Measurements from ENCODE around the gene CDSN. TPM values are rescaled to one million over a fixed set of nuclear protein-coding genes. Genes with fewer than 3 reads are reported as not detected.

Gene CDSN
- total RNA-seq, 1 donor from 2014 or later = not detected

DNA sequence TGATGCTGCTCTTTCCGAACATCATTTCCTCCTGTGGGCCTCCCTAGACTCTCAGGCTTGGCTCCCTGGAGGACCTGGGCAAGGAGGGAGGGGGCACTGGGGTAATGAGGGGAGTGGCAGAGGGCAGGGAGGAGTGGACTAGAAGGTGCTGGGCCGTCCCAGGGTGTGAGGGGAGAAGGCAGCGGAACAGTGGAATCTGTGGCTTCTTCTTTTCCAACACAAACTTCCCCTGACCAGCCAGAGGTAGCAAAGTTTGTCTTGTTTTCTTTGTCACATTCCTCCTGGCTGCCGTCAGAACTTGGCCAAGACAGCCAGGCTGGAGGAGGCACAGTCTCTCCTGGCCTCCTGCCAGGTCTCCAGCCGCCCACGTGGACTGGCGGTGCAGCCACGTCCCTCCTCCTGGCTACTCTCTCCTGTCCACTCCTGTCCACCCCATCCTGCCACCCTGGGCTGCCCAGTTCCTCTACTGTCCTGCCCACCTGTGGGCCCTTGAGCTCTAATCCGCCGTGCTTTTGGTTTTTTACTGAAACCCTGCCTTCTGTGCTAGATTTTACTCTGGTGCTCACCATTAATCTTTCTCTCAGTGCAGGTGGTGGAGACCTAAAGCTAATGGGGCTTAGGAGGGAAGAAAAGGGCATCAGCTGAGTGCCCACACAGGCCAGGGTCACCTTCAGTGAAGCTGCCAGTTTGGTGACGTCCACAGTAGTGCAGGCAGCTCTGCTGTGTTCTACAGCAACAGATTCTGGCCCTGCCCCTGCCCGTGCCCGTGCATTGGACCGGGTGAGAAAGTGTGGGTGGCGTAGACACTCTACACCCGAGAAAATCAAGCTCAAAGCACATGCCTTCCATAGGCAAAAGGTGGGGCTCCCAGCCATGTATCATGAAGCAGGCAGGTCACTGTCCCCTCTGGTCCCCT is 2.8 kb upstream of the CDSN start:
- peak; percentile 76 for DNase-seq
- intact Hi-C loops (cut with micrococcal nuclease) = no loop called here
- peak; percentile 76 for ATAC-seq

DNA sequence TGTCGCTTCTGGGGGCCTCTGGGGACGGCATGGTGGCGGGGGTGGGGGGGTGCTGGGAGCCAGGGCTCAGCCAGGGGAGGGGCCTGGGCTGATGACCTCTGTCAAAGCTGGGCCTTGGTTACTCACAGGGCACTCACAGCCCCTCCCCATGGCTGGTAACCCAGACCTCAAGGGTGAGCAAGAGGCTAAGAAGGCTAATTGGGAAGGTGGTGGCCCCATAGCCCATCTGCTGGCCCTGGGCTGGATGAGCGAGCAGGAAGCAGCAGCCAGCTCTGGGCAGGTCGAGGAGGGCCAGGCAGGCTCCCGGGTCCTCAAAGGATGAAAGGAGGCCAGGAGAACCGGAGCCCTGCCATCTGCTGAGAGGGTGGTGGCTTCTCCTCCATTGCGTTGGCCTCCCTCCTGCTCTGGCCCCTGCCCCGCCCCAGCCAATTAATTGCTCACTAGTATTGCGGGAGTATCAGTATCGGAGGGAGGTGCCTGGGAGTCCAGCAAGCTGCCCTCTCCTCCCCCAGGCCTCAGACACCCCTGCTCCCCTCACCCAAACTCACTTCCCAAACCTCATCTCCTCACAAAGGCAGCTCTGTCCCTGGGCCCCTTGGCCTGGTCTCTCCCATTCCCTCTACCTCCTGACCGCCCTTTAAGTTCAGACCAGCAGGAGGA is 1.0 kb upstream of the CDSN start:
- intact Hi-C loops (cut with micrococcal nuclease) = no loop called here
- DNase-seq (no peak), ATAC-seq (no peak)

DNA sequence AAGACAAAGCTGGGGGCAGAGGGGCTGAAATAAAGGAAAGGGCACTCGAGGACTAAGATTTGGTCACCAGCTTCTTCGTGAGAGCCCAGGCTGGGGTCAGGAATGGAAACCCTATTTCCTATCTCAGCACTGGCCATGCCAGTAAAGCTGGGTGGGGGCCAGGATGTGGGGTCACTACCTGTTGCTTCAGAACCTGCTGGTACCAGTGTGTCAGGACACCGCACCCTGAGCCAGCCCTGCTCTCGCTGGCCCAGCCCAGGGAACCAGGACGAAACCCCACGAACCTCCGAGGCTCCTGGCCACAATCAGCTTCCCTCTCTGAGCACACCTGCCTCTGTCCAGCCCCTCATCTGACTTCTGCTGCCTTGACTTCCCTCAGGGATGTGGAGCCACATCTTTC is 2.1 kb downstream of the CDSN start:
- intact Hi-C loops (cut with micrococcal nuclease) = no loop called here
- DNase-seq = no peak
- ATAC-seq = no peak

DNA sequence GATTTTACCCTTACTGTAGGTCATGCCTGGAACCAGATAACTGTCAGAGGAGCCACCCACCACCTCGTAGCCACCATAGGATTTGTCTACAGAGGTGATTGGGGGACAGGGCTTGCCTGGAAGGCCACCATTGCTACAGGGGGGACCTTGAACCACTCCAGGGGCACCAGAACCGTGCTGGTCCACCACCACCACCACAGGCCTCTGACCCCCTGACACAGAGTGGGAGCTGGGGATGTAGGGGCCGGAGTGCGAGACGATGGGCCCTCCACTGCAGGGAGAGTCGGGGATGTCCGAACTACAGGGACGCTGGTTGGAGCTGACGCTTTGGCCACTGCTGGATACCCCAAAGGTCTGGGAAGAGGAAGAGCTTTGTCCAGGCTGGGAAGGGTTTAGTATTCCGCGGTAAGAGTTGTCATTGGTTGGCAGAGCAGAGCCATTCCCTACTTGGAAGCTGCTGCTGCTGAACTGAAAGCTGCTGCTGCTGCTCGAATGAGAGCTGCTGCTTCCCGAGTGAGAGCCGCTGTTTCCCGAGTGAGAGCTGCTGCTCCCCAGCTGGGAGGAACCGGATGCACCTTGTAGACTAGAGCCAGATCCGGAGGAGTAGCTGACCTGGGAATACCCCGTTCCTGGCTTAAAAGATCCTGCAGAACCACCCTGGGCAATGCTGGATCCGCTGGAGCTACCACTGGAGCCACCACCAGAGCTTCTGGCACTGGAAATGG is 3.4 kb downstream of the CDSN start:
- ATAC-seq (peak; percentile 14), DNase-seq (peak; percentile 49)
- intact Hi-C loops (cut with micrococcal nuclease) = no loop called here

DNA sequence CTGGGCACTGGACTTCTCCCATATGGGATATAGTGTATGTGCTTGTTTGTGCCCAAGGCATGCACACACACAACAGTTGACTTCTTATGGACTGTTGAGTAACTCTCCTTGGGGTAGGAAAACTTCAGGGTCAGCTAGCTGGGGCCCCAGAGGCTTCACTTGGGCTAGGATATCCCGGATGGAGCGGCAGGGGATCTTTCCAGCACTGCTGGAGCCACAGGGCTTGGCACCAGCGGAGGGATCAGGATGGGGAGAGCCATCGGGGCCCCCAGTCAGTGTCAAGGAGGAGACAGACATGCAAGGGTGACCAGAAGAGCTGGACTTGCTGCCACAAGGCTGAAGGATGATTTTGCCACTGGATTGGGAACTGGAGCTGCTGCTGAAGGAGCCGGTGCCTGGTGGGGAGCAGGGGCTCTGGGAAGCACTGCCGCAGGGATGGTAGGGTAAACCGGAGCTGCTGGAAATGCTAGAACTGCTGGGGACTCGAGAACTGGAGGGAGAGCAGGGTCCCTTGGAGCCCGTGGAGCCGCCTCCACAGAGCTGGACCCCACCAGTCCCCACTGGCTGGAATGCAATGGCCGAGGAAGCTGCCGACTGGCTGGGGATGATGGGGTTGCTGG is 4.2 kb downstream of the CDSN start:
- DNase-seq (no peak), ATAC-seq (no peak)
- intact Hi-C loops (cut with micrococcal nuclease) = no loop called here

DNA sequence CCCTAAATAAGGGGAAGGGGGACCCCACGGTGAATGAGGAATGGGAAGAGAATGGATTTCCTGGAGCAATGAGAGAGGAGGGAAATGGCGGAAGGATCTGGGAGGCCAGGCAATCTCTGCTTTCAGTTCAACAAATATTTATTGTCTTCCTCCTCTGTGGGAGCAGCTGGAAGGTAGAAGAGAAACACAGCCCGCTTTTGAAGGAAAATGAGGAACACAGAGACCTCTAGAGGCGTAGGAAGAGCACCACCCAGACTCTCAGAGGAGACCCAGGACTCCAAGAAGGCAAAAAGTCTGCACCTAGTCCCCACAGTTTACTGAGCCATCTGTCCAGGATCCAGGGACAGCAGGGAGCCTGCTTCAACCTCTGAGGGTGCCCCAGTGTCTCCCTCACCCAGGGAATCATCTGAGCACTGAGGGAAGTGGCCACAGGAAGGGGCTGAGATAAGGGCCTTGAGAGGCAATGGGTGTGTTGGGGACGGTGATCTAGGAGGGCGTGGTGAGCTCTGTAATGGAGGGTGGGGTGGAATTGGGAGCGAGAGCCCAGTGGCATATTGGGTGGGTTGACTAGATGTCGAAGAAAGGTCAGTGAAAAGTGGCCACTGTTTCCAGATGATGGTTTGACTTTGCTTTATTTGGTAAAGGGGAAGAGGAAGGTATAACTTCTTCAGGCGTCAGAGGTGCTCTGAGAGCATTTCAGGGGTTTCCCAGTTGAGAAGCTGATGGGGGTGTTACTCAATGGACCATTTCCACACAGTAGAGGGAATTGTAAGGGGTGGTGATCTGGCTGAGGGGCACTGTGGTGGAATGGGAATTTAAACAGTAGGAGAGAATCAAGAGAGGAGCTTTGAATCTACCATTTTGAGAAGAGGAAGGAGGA is 5.0 kb downstream of the CDSN start:
- peak; percentile 46 for ATAC-seq
- no peak for DNase-seq
- intact Hi-C loops (cut with micrococcal nuclease) = no loop called here

DNA sequence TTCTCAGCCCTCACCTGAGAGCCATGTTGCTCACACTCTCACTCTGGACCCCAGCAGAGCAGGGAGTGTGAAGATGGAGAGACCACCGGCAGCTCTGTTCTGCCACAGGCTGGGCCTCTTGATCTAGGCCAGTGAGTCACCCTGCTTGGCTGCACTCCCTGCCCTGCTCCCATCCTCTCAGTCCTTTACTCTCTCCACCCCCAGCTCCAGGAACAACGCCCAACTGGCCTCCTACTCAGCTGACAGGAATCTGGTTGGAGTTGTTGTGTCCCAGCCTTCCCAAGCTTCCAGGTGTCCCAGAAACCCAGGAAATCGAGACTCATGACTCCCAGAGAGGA is 5.7 kb downstream of the CDSN start, which contains the start of gene PSORS1C1:
Gene PSORS1C1, plus strand, starts transcription at position 260 of the 338 bp plus-strand sequence. CDS start 14,833 bp downstream, outside the sequence.
- DNase-seq (peak; percentile 90), ATAC-seq (peak; percentile 96)
- intact Hi-C loops (cut with micrococcal nuclease) = no loop called here

DNA sequence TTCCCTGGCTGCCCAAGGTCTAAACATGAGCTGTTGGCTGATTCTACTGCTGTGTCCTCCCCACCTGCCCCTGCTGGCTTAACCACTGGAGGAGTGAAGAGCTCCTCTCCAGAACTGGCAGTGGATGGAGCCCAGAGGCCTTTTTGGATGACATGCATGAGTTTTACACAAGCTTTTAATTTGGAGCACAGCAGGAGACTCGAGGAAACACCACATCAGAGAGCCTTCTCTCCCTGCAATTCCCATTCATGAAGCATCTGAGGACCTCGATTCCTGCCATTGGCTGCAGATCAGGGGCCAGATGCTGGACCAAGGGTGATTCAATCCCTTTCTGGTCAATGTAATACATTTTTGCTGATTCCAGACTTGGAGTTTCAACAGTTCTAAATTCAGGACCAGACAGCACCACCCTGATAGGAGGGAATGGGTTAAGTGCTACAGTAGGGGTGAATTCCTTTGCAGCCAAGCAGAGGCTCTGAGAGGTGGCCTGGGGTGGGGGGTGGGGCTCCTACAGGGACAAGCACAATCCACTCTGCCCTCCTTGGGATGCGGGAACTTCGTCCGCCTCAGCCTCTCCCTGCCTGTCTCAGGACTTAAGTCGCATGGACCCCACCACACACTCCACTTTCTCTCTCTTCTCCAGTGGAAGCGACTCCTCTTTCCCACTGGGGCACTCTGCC is 6.2 kb downstream of the CDSN start:
- DNase-seq (no peak), ATAC-seq (no peak)
- intact Hi-C loops (cut with micrococcal nuclease) = no loop called here

DNA sequence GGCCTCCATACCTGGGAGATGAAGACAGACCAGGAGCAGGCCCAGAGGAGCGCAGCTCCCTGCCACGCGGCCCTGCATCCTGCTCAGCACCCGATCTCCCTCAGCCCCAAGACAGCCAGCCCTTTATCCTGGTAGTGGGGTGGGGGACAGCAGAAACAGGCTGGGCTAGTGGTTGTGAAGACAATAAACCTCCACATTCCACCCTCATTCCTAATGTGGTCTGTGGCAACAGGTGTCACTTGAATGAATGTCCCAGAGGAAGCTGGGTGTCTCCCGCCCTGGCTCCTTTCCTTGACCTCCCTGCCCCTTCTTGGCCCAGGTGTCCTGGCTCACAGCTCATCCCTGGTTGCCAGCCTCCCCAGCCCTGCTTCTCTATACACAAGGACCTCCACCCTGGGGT is 7.8 kb downstream of the CDSN start, which contains the start of gene C6orf15:
Gene C6orf15, minus strand, starts transcription at position 98 of the 400 bp plus-strand sequence. Its CDS starts 20 bp downstream, at position 78.
- ATAC-seq (no peak), DNase-seq (no peak)
- intact Hi-C loops (cut with micrococcal nuclease) = no loop called here

DNA sequence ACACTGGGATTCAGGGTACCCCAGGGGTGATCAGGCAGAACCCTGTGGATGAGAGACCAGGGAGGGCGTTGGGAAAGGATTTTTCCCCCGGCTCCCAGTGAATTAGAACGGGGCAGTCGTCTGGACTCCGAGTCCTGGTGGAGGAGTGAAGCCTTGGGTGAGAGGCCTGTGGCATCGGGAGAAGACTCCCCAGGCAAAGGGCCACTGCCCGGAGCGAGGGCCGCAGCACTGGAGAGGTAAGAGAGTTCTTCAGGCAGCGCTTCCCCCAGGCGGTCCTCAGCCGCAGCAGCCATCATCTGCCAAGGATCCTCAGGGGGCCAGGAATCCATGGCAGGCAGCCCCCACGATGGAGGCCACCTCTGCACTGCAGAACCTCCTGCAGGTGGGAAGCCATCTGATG is 8.5 kb downstream of the CDSN start:
- ATAC-seq = no peak
- DNase-seq = no peak
- intact Hi-C loops (cut with micrococcal nuclease) = no loop called here

DNA sequence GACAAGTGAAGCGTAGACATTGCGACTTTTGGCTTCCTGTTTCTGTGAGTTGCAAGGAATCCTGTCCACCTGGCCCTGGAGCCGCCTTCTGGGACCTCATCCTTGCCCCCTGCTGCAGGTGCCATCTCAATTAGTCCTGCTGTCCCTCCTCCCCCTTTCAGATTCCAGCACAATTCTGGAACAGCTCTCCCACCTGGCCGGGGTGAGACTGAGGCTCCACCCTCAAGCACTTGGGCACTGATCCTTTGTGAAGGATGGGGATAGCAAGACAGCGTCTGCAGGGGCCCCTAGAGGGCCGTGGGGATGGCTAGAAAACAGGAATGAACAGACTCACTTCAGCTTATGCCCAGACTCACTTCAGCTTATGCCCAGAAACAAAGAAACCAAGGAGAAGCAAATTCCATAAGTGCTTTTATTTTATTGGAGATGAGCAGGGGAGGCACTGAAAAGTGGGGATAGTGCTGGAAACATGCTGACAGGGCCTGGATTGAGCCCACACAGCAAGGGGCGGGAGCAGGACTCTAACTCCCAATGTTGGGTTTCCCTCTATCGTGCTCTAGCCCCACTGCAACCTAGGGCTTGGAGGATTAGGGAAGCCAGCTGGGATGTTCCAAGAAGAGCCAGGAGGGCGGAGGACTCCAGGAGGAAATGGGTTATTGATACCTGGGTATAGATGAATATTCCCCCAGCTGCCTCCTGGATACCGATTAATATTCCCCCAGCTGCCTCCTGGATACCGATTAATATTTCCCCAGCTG is 9.2 kb downstream of the CDSN start:
- DNase-seq (no peak), ATAC-seq (no peak)
- intact Hi-C loops (cut with micrococcal nuclease) = no loop called here

DNA sequence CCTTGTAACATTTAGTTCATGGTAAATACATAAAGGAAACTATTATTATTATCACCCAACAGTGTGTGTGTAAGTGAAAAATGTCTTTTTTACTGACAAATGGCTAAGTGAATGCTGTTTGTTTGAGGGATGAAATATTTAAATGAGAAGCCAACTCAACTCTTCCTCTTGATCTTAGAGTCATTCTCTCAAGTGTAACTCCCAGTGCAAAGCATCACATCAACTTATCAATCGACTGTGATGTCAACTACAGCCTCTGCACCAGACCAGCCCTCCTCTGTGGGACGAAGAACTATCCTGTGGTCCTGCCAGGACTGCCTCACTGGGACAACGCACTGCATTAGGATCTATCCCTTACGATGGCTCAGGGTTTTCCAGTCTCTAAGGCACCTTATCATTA is 13.2 kb downstream of the CDSN start:
- no peak for ATAC-seq
- no peak for DNase-seq
- intact Hi-C loops (cut with micrococcal nuclease) = no loop called here

DNA sequence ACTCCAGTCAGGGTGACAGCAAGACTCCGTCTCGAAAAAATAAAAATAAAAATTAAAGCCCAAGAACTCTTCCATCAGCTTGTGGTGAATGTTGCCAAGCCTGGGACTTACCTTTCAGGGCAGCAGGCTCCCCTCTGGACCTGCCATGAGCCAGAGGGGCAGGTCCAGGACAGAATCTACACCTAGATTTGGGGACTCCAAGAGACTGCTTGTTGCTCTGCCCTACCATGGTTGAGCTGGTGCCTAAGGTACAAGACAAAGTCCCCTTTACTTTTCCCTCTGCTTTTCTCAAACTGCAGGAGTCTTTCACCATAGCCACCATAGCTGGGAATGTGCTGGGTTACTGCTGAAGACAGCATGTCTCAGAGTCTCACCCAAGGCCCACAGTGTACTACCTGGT is 17.1 kb downstream of the CDSN start:
- ATAC-seq = no peak
- intact Hi-C loops (cut with micrococcal nuclease) = no loop called here
- DNase-seq = no peak

DNA sequence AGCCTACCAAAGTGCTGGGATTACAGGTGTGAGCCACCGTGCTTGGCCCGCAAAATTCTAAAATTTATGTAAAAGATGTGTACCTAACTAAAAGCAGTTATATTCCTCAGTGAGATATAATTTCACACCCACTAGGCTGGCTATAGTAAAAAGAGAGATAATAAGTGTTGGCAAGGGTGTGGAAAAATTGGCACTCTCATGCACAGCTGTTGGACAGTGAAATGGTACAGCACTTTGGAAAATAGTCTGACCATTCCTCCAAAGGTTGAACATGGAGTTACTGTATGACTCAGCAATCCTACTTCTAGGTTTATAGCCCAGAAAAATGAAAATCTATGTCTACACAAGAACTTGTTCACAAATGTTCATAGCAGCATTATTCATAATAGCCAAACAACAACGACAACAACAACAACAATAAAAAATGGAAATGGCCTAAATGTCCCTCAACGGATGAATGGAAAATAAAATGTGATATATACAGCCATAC is 21.8 kb downstream of the CDSN start:
- intact Hi-C loops (cut with micrococcal nuclease) = no loop called here
- no peak for ATAC-seq
- no peak for DNase-seq

DNA sequence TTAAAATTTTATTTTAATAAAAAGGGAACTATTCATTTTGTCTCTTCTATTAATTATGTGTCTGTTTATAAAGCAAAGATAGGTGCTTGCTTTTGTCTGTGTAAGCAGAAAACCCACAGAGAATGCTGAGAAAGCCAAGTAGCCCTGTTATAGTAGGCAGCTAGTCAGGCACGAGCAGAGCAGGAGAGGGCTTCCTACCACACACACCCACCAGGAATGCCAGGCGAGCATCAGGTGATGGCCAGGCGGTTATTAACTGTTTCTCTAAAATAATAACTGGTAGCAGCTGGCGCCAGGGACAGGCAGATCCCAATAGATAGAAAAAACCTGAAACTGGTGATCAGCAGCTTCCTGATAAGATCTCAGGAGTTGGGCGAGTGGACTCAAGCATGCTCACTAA is 23.6 kb downstream of the CDSN start:
- intact Hi-C loops (cut with micrococcal nuclease) = no loop called here
- no peak for ATAC-seq

DNA sequence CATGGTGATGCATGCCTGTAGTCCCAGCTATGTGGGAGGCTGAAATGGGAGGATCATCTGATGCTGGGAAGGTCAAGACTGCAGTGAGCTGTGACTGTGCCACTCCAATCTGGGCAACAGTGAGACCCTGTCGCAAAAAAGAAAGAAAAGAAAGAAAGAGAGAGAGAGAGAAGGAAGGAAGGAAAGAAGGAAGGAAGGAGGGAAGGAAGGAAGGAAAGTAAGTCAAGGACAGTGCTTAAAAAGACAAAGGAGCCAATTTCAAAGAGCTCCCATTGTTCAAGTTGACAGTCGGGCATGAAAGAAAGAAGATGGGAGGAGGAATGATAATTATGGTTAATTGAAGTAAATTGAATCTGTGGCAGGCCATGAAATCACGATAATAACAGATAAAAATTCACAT is 24.0 kb downstream of the CDSN start:
- no peak for ATAC-seq

More for the DNA sequence above, 23.6 kb downstream of the CDSN start:
- DNase-seq = no peak

DNA sequence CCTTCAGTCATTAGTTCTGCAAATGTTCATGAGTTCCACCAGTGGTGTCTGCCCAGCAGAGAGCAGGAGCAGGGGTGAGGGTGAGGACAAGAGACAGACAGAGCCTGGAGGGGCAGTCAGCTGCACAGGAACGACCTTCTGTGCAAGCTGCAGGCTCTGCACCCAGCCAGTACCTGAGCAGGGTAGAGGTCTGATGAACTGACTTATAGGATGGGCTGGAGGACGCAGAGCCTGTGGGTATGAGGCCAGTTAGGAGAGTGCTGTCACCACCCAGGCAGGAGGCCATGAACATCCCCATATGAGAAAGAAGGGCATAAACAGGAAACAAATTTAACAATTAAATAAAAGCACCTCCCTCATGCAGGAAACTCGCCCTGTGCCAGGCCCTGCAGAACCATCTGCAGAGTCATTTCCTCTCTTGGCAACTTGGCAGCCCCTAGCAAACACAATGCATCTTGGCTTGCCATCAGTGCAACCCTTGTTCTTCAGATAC is 25.8 kb downstream of the CDSN start:
- intact Hi-C loops (cut with micrococcal nuclease) = no loop called here
- DNase-seq (no peak), ATAC-seq (peak; percentile 28)

More for the DNA sequence above, 24.0 kb downstream of the CDSN start:
- intact Hi-C loops (cut with micrococcal nuclease) = no loop called here
- DNase-seq = no peak
